SK-N-MC (cell line): ENCODE data around the gene SETD4.

ENCODE experiments used
- EZH2 ChIP-seq: fragments of 200-600 bp; sonication (generic); IDR thresholded peaks from one replicate; pipeline ENCODE4 v1.6.1; 2017; ENCODE audit warnings: antibody characterized with exemption
- POLR2AphosphoS5 ChIP-seq: IDR thresholded peaks from 2 replicates; pipeline ENCODE4 v1.6.1; 2012; ENCODE audit warnings: mild to moderate bottlenecking, low read depth, low read length, borderline replicate concordance

DNA sequence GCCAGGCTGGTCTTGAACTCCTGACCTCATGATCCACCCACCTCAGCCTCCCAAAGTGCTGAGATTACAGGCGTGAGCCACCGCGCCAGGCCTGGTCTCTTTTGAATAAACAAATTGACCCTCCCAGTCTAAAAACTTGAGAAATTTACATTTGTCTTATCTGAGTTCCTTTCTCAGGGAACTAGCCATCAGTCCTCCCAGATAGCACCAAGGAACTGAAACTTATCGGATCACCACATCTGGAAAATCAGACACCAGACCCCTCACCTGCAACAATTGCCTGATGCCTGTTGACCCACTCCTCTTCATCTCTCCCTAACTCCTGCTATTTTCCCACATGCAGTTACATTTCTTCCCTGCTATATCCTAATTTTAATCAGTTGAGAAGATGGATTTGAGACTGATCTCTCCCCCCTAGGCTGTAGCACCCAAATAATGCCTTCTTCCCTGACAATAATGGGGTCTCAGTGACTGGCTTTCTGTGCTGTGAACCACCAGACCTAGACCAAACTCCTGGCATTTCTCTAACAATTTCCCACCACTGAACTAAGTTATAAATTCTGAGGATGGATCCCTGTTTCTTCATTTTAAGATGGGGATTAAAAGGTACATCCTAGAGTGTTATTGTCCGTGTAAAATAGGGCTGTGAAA lies 8.5 kb upstream of the SETD4 start:
- TF ChIP-seq POLR2AphosphoS5 (no peak), EZH2 (no peak)
